GM19463 (cell line): ENCODE measurements around the gene MARK4.
"Not testable (repeated sequence)": the region's sequence is repeated elsewhere in the genome, so short reads cannot be mapped to it uniquely, and the experiment has no call there.

Experiments
- ATAC-seq: cut with Tn5 transposase; IDR thresholded peaks from one replicate; pipeline ENCODE4 v1.9.1; 2021; ENCODE audit warnings: mild to moderate bottlenecking, moderate library complexity; ENCODE audit not compliant: unreplicated experiment

The MARK4 gene

DNA sequence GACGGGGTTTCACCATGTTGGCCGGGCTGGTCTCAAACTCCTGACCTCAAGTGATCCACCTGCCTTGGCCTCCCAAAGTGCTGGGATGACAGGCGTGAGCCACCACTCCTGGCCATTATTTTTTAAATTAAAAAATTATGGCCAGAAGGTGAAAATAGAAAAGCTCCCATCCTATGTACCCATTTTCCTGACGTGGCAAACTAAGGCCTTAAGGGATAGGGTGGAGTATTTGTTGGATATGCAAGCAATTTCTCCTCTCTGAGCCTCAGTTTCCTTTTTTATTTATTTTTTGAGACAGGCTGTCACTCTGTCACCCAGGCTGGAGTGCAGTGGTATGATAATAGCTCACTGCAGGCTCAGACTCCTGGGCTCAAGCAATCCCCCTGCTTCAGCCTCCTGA, 83.8 kb downstream of the MARK4 start:
- not testable (repeated sequence) for ATAC-seq

DNA sequence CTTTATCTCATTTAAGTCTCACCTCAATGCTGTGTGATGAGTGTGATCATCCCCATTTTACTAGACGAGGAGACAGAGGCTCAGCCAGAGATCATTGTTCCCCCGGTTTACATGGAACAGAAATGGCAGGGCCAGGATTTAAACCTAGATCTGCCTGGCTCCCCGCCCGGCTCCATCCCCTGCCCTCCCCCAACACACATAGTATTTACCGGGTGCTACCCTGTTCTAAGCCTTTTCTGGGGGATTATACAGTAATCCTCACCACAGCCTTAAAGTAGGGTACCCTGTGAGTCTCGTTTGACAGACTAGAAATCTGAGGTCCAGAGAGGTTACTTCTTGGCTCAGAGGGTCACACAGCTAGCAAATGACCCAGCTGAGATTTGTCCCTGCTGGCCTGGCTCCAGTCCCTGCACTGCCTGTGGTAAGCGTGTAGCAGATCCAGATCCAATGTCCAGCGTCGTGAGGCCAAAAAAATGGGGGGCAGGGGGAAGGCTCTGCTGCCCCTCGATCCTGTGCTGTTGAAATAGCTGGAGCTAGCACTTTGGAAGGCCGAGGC, 85.7 kb downstream of the MARK4 start:
- ATAC-seq = no peak

DNA sequence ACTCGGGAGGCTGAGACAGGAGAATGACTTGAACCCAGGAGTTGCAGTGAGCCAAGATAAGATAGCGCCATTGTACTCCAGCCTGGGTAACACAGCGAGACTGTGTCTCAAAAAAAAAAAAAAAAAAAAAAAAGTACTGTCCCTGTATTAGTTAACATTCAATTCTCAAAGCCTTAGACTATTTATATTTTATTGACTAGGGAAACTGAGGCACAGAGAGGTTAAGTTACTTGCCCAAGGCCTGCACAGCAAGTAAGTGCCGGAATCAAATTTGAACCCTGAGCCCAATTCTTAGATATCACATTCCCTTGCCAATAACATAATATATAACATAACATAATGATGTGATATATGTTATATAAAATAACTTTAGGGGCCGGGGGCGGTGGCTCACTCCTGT, 88.6 kb downstream of the MARK4 start:
- ATAC-seq = no peak

DNA sequence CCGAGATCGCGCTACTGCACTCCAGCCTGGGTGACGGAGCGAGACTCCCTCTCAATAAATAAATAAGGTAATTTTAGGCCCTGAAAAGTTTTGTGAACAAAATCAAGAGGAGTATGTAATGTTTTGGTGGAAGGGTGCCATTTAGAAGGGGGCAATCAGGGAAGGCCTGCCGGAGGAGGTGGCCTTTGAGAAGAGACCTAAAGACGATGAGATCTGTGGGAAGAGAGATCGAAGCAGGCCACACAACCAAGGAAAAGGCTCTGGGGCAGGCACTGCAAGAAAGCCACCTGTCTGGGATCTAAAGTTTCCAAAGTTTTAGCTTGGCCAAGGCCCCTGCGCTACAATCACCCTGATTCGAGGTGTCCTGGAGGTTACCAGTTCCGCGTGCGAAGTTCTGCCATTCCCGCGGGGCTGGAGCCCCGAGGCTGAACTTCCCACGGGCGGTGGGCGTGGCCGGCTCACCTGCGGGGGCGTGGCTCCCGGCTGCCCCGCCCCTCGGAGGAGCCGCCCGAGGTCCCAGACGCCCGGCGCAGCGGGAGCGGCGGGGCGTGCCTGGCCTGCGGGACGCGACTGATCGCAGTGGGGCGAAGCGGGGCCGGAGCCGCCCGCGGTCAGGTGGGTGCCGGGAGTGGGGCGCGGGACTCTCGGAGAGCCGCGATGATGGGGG, 89.3 kb downstream of the MARK4 start, which contains the start of gene KLC3:
TSS of gene KLC3 (plus strand) at position 519 of the 667 bp plus-strand sequence. CDS start 4,792 bp downstream, outside the sequence.
- ATAC-seq = no peak

DNA sequence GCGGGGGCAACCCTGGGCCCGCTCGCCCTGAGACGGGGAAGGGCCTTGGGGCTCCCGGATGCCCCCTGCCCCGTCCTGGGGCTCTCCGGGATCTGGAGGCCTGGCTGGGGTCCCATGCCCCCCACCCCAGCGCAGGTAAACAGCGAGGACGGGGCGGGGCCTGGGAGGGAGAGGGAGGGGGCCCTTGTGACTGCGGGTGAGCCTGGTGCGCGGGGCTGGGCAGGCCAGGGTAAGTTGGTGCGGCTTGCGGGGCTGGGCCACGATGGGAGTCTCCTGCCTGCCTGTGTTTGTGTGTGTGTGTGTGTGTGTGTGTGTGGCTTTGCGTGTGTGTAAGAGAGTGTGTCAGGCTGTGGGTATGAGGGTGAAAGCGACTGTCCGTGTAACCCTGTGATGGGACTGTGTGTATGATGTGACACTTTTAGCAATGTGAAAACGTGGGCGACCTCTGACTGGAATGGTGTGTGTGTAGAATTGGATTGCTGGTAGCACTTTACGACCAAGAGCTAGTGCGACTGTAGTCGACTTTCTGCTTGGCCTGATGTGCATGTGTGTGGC, 89.9 kb downstream of the MARK4 start:
- no peak for ATAC-seq

DNA sequence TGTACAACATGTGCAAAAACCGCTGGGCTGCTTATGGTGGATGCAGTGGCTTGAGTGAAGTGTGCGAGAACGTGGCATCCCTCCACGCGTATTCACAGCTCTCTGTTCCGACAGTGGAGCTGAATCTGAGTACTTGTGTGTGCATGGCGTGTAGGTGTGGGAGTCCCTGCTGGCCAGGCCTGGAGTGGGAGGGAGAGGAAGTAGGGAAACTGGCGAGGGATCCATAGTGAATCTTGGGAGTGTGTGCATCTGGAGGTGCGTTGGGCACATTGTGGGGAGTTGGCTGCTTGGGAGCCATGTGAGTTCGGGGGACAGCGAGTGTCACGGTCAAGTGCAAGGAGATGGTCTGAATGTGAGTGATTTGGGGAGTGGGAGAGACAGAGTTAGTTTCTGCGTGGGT, 91.8 kb downstream of the MARK4 start:
- ATAC-seq = no peak

DNA sequence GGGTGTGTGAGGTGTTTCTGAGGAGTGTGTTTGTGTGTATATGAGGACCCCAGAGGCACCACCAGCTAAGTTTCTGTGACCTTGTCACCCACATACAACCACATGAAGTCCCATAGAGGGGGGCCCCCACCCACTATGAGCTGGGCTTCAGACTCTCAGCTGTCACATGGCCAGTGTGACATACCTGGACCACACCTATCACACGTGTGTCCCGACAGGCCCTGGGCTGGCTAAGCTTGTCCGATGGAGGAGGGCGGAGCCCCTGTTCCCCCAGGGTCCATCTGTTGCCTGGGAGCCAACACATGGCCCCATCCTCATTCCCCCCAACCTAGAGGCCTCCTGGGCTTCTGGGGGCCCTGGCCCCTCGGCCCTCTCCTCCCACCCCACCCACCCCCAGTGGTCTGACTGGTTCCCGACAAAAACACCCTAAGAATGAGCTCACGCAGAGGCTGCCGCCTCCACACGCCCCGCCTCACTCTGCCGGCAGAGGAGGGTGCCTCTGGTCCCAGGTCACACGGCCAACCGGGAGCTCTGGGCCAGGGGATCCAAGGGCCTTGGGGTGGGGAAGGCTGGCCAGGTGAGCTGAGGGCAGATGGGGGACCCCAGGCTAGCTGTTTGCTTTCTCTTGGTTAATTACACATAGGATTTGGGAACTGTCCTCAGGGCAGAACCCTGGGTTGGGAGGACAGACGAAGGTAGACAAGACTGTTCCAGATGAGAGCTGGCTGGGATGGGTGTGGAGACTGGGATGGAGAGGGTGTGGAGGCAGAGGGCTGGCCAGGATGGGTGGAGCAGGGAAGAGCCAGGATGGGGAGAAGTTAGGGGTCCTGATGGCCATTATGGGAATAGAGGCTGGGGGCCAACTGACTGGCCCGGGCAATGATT, 93.8 kb downstream of the MARK4 start:
- ATAC-seq = no peak

DNA sequence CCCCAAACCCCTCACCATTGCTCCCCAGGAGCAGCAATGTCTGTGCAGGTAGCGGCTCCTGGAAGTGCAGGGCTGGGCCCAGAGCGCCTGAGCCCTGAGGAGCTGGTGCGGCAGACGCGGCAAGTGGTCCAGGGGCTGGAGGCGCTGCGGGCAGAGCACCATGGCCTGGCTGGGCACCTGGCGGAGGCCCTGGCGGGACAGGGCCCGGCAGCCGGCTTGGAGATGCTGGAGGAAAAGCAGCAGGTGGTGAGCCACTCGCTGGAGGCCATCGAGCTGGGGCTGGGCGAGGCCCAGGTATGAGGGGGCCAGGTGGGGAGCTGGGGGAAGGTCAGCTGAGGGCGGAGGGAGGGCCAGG, 94.4 kb downstream of the MARK4 start:
- no peak for ATAC-seq

DNA sequence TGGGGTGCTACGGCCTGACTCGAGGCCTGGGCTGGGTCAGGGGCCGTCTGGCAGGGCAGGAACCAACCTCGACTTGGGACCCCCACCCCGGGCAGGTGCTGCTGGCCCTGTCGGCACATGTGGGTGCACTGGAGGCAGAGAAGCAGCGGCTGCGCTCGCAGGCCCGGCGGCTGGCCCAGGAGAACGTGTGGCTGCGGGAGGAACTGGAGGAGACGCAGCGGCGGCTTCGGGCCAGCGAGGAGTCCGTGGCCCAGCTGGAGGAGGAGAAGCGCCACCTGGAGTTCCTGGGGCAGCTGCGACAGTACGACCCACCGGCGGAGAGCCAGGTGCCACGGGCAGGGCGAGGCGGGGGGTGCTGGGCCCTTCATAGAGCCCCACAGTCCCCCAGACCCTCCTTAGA, 95.4 kb downstream of the MARK4 start:
- no peak for ATAC-seq

DNA sequence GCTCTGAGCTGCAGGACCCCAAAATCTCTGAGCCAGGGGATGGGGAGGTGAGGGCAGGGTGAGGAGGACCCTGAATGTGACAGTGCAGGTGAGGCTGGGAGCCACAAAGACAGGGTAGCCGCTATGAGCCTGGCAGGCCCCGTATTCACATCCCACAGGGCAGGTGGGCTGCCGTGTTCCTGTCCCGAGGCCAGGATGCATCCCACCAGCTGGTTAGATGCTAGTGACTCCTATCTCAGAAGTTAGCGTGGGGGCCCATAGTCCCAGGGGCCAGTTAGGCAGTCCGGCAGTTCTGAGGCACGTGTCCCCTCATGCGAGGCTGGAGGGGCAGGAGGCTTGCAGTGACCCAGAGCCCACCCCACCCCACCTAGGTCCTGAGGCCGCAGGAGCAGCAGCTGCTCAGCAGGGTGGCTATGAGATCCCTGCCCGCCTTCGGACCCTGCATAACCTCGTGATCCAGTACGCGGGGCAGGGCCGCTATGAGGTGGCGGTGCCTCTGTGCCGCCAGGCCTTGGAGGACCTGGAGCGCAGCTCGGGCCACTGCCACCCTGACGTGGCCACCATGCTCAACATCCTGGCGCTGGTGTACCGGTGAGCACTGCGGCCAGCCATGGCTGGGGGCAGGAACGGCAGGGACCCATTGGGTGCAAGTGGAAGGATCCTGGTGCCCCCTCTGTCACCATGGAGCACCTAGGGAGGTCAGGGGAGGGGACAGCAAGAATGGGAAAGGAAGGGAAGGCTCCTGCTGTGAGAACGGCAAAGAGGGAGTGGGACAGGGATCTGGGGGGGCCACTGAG, 96.7 kb downstream of the MARK4 start:
- no peak for ATAC-seq

DNA sequence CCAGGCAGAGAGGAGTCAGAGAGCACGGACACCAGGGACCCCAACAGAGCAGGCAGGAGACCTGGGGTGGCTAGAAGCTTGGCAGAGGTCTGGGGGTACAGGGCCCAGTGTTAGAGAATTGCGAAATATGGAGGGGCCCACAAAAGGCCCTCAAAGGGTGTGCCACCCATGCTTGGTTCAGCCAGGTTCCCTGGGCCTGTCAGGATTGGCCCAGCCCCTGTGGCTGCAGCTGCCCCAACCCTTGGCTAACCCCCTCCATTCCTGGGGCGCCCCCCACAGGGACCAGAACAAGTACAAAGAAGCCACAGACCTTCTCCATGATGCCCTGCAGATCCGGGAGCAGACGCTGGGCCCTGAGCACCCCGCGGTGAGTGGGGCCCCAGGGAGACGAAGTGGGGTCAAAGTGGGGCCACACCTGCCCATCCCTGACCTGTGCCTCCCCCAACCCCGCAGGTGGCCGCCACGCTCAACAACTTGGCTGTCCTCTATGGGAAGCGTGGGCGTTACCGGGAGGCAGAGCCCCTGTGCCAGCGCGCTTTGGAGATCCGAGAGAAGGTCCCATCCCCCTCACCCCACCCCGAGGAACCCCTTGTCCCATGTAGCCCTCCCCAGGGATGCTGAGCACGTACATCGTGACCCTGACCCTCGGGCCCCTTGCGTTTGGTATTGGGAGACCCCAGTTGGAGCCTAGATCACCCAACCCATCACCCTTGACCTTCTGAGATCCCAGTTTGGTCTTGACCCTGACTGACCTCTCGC, 97.5 kb downstream of the MARK4 start:
- ATAC-seq = no peak

DNA sequence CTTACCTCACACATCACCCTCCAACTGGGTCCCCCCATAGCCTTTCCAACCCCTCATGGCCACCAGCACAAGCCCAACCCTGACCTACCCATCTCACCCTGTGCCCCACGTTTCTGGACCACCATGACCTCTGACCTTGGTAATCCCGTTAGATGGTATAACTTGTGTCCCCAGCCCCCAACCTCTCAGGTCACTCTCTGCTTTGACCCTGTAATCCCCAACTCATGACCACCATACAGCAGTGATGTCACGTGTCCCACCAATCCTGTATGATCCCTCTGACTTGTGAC, 98.0 kb downstream of the MARK4 start:
- no peak for ATAC-seq

DNA sequence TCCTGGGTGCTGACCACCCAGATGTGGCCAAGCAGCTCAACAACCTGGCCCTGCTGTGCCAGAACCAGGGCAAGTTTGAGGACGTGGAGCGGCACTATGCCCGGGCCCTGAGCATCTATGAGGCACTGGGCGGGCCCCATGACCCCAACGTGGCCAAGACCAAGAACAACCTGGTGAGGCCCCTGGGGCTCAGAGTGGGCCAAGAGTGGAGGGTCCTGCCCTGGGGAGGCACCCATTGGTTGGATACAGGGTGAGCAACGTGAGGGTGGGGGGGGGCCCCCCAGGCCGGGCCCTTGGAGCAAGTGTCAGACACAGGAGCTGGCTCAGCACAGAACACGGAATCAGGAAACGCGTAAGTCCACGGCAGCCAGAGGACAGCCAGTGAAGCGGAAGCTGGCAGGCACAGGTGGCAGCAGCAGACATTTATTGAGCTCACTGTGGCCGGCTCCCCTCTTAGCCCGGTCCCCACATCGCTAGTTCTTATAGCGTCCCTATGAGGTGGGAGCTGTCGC, 98.4 kb downstream of the MARK4 start:
- no peak for ATAC-seq

DNA sequence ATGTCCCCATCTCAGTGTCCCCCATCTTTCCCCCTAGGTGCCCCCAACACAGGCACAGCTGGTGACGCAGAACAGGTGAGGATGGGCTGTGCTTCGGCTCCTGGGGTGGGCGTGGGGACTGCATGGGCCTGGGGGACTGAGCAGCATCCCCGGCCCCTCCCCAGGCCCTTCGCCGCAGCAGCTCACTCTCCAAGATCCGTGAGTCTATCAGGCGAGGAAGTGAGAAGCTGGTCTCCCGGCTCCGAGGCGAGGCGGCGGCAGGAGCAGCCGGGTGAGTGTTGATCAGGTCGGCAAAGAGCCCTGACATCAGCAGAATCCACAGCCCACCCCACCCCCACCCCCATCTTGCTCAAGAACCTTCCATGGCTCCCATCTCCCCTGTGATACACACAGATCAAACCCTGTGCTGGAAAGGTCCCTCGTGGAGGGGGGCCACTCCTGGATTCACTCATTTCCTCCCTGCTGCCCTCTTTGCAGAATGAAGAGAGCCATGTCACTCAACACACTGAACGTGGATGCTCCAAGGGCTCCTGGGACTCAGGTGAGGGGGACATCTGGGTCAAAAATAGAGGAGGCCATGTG, 99.5 kb downstream of the MARK4 start:
- no peak for ATAC-seq

DNA sequence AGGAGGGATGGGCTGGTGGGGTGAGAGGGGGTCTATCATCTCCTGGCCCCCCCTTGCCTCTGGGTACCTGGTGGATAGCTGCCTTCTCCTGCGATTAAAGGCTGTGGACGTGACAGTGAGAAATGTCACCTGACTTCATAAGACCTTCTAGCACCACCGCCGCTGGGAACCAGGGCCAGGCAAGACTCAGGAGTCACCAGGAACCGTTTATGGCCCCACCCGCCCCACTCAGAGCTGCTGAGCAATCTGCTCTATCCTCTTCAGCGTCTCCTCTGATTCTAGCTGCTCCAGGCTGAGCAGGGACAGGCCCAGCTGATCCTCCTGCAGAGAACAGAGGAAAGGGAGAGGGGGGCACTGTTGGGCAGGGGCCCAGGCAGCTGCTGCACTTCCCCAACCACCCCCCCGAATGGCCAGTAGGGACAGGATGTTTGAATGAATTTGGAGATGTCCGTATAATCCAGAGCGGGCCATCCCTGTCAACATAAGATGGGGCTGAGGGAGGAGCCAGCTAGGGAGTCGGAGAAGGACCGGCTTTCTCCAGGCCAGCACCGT, 100.4 kb downstream of the MARK4 start:
- no peak for ATAC-seq

DNA sequence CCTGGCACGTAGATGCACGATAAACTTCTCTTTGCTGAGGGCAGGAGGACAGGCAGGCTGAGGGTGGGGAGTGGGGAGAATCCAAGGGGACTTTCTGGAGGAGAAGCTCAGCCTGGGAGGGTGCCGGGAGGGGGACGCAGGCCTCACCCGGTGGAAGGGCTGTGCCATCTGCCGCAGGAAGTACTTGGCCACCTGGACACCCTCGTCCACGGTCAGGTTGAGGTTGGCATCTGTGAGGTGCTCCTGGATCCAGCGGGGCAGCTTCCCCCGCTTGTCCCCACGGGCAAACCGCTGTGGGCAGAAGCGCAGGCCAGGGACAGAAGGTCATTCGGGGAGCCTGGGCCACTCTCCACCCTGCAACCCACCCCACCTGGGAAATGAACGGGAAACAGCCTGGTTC, 101.0 kb downstream of the MARK4 start:
- ATAC-seq = no peak

DNA sequence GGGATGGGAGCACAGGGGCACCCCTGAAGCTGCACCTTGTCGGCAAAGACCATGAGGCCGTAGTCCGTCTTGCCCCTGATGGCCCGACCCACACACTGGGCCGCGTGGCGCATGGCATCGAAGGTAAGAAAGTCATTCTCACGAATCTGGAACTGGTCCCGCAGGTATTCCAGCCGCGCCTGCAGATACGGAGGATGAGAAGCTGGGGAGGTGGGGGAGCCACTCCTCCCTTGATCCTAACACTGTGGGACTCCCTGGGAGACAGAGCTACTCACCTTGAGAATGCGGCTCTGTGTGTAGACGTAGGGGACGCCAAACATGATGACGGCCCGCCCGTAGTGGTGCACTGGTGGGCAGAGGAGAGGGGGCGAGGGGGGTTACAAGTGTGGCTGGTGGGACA, 101.4 kb downstream of the MARK4 start:
- ATAC-seq = no peak

DNA sequence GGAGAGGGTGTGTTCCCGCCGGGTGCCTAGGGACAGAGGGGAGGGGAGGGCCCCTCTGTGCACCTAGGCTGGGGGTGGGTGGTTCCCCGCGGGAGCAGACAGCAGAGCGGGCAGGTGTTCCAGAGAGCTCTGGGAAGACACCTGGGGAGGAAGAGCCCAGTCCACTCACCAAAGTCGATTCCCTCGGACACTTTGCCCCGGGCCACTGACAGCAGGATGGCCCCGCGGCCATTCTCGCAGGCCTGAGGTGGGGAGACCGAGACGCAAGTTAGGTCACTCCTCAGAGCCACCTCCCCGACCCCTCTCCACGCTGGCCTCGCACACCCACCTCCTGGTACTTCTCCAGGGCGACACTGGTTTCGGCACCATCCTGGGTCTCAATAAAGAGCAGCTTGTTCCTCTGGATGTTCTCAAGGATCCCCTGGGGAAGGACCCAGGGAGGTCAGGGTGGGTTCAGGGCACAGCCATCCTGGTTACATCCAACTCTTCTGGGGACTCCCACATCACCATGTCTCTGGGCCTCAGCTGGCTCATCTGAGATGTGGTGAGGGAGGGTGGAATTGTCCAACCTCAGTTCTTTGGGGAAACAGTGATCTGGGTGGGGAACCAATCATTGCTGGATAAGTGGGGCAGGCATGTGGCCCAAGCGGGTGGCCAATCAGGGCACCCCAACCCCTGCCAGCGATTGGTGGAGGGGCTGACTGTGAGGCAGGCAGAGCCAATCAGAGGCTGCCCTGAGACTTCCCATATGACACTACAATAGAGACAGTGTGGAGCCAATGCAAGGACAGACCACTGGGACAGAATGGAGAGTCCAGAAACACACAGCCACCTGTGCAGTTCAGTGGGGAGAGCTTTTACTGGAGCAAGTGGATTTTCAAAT, 102.1 kb downstream of the MARK4 start:
- no peak for ATAC-seq
